Memory B cell (primary cell): ENCODE measurements around the gene SLC22A23.
A peak's percentile ranks its signal among the peaks of the same experiment; 100 is the strongest.

Experiments used
- ATAC-seq: fragments of 150-1000 bp; cut with Tn5 transposase; 2 replicates; pipeline ENCODE4 v1.10.0; 2021; ENCODE audit warnings: low read depth, mild to moderate bottlenecking, moderate library complexity
- DNase-seq, 2 donors: peaks; one replicate each; pipeline ENCODE4 v3.0.0; 2022; ENCODE audit warnings: low spot score in 2 of 2
- H3K27ac Mint-ChIP-seq: one replicate; pipeline ENCODE4 v1.8.0; 2022; ENCODE audit warnings: mild to moderate bottlenecking, moderate library complexity, mixed read lengths
- H3K27me3 Mint-ChIP-seq: one replicate; pipeline ENCODE4 v1.8.0; 2022; ENCODE audit warnings: mixed read lengths
- H3K36me3 Mint-ChIP-seq: one replicate; pipeline ENCODE4 v1.8.0; 2022; ENCODE audit warnings: mild to moderate bottlenecking, mixed read lengths
- H3K4me1 Mint-ChIP-seq: one replicate; pipeline ENCODE4 v1.8.0; 2022; ENCODE audit warnings: mixed read lengths
- H3K4me3 Mint-ChIP-seq: one replicate; pipeline ENCODE4 v1.8.0; 2022; ENCODE audit warnings: mild to moderate bottlenecking, moderate library complexity, mixed read lengths
- H3K9me3 Mint-ChIP-seq: one replicate; pipeline ENCODE4 v1.8.0; 2022; ENCODE audit warnings: mixed read lengths

SLC22A23 gene

GRCh38 chr6:3456898-3457709 lies at the start of gene SLC22A23:
Gene SLC22A23, minus strand, starts transcription at chr6:3457050. Its CDS starts 491 bp downstream, at chr6:3456559.
- H3K27me3 Mint-ChIP-seq, result peaks cover 7% of the 10 kb centered on the region
- peak within 1 kb of the TSS; percentile 82 for H3K4me3 Mint-ChIP-seq
- no peaks in the 10 kb centered on the region for H3K9me3 Mint-ChIP-seq

GRCh38 chr6:3506200-3506599 lies 49.4 kb upstream of the SLC22A23 start:
- no peaks in the 10 kb centered on the region for H3K4me1 Mint-ChIP-seq
- peaks cover 12% of the 10 kb centered on the region for H3K27me3 Mint-ChIP-seq
- H3K4me3 Mint-ChIP-seq, result no peak overlapping the region
- H3K36me3 Mint-ChIP-seq, result no peaks in the 10 kb centered on the region
- peaks cover 2% of the 10 kb centered on the region for H3K9me3 Mint-ChIP-seq
- H3K27ac Mint-ChIP-seq, result no peak overlapping the region
- ATAC-seq, result no peak
- no peak for DNase-seq

More at GRCh38 chr6:3456898-3457709, at the start of gene SLC22A23:
- H3K4me1 Mint-ChIP-seq, result peaks cover 5% of the 10 kb centered on the region
- ATAC-seq (peak; percentile 74), DNase-seq (peak; percentile 50 to 69)
- peak within 1 kb of the TSS; percentile 8 for H3K27ac Mint-ChIP-seq
- H3K36me3 Mint-ChIP-seq, result no peaks in the 10 kb centered on the region

GRCh38 chr6:3504938-3505805 lies 48.3 kb upstream of the SLC22A23 start:
- Mint-ChIP-seq H3K9me3 (peaks cover 2% of the 10 kb centered on the region), H3K36me3 (no peaks in the 10 kb centered on the region), H3K27me3 (peaks cover 6% of the 10 kb centered on the region), H3K27ac (no peak overlapping the region), H3K4me3 (no peak overlapping the region), H3K4me1 (no peaks in the 10 kb centered on the region)
- no peak for ATAC-seq
- DNase-seq, result no peak

GRCh38 chr6:3504354-3504753 lies 47.5 kb upstream of the SLC22A23 start:
- Mint-ChIP-seq H3K36me3 (no peaks in the 10 kb centered on the region), H3K4me3 (no peak overlapping the region), H3K4me1 (no peaks in the 10 kb centered on the region), H3K27ac (no peak overlapping the region), H3K9me3 (peaks cover 2% of the 10 kb centered on the region), H3K27me3 (peaks cover 6% of the 10 kb centered on the region)
- ATAC-seq, result no peak
- no peak for DNase-seq

GRCh38 chr6:3501826-3502500 lies 45.1 kb upstream of the SLC22A23 start:
- Mint-ChIP-seq H3K4me1 (no peaks in the 10 kb centered on the region), H3K4me3 (no peak overlapping the region), H3K9me3 (peaks cover 2% of the 10 kb centered on the region), H3K36me3 (no peaks in the 10 kb centered on the region), H3K27ac (no peak overlapping the region), H3K27me3 (peaks cover 7% of the 10 kb centered on the region)
- no peak for ATAC-seq
- DNase-seq, result no peak

GRCh38 chr6:3500262-3501014 lies 43.6 kb upstream of the SLC22A23 start:
- Mint-ChIP-seq H3K4me3 (no peak overlapping the region), H3K27ac (no peak overlapping the region), H3K9me3 (peaks cover 2% of the 10 kb centered on the region), H3K4me1 (no peaks in the 10 kb centered on the region), H3K27me3 (peaks cover 13% of the 10 kb centered on the region), H3K36me3 (no peaks in the 10 kb centered on the region)
- no peak for DNase-seq
- ATAC-seq, result no peak

- Mint-ChIP-seq H3K4me3 (no peak overlapping the region), H3K27ac (no peak overlapping the region), H3K4me1 (no peaks in the 10 kb centered on the region), H3K9me3 (peaks cover 2% of the 10 kb centered on the region), H3K27me3 (peaks cover 13% of the 10 kb centered on the region), H3K36me3 (no peaks in the 10 kb centered on the region)
- no peak for ATAC-seq
- no peak for DNase-seq
Observed at GRCh38 chr6:3499603-3500002, 42.8 kb upstream of the SLC22A23 start.

GRCh38 chr6:3496395-3496794 lies 39.5 kb upstream of the SLC22A23 start:
- Mint-ChIP-seq H3K27me3 (peaks cover 20% of the 10 kb centered on the region), H3K36me3 (no peaks in the 10 kb centered on the region), H3K4me1 (peaks cover 3% of the 10 kb centered on the region), H3K4me3 (no peak overlapping the region), H3K9me3 (no peaks in the 10 kb centered on the region), H3K27ac (no peak overlapping the region)
- DNase-seq (no peak), ATAC-seq (no peak)

GRCh38 chr6:3494391-3495100 lies 37.7 kb upstream of the SLC22A23 start:
- ATAC-seq, result no peak
- H3K27ac Mint-ChIP-seq, result no peak overlapping the region
- no peaks in the 10 kb centered on the region for H3K9me3 Mint-ChIP-seq
- H3K4me1 Mint-ChIP-seq, result peaks cover 3% of the 10 kb centered on the region
- H3K27me3 Mint-ChIP-seq, result peaks cover 25% of the 10 kb centered on the region
- no peak for DNase-seq
- no peaks in the 10 kb centered on the region for H3K36me3 Mint-ChIP-seq
- no peak overlapping the region for H3K4me3 Mint-ChIP-seq

- no peak for ATAC-seq
- H3K4me3 Mint-ChIP-seq, result no peak overlapping the region
- no peak for DNase-seq
- peaks cover 28% of the 10 kb centered on the region for H3K27me3 Mint-ChIP-seq
- peaks cover 2% of the 10 kb centered on the region for H3K9me3 Mint-ChIP-seq
- H3K4me1 Mint-ChIP-seq, result peaks cover 3% of the 10 kb centered on the region
- H3K27ac Mint-ChIP-seq, result no peak overlapping the region
- no peaks in the 10 kb centered on the region for H3K36me3 Mint-ChIP-seq
Observed at GRCh38 chr6:3490625-3490980, 33.8 kb upstream of the SLC22A23 start.

GRCh38 chr6:3489961-3490624 lies 33.2 kb upstream of the SLC22A23 start:
- Mint-ChIP-seq H3K36me3 (no peaks in the 10 kb centered on the region), H3K9me3 (peaks cover 2% of the 10 kb centered on the region), H3K4me3 (no peak overlapping the region), H3K27me3 (peaks cover 28% of the 10 kb centered on the region), H3K27ac (no peak overlapping the region), H3K4me1 (peaks cover 3% of the 10 kb centered on the region)
- ATAC-seq (no peak), DNase-seq (no peak)

GRCh38 chr6:3489027-3489757 lies 32.3 kb upstream of the SLC22A23 start:
- DNase-seq (no peak), ATAC-seq (no peak)
- Mint-ChIP-seq H3K9me3 (peaks cover 2% of the 10 kb centered on the region), H3K36me3 (no peaks in the 10 kb centered on the region), H3K4me1 (peaks cover 3% of the 10 kb centered on the region), H3K4me3 (no peak overlapping the region), H3K27ac (no peak overlapping the region), H3K27me3 (peaks cover 28% of the 10 kb centered on the region)
